ENCODE measurements around the gene OVAAL. TPM values are rescaled to one million over a fixed set of nuclear protein-coding genes. Genes with fewer than 3 reads are reported as not detected.

OVAAL gene
- total and polyA plus RNA-seq, 9 of the 15 experiments (the other 6 are each of a cell fraction or from before 2014, with no cell fraction given): 0.04 to 0.18 (median 0.08) TPM; not detected in 4

DNA sequence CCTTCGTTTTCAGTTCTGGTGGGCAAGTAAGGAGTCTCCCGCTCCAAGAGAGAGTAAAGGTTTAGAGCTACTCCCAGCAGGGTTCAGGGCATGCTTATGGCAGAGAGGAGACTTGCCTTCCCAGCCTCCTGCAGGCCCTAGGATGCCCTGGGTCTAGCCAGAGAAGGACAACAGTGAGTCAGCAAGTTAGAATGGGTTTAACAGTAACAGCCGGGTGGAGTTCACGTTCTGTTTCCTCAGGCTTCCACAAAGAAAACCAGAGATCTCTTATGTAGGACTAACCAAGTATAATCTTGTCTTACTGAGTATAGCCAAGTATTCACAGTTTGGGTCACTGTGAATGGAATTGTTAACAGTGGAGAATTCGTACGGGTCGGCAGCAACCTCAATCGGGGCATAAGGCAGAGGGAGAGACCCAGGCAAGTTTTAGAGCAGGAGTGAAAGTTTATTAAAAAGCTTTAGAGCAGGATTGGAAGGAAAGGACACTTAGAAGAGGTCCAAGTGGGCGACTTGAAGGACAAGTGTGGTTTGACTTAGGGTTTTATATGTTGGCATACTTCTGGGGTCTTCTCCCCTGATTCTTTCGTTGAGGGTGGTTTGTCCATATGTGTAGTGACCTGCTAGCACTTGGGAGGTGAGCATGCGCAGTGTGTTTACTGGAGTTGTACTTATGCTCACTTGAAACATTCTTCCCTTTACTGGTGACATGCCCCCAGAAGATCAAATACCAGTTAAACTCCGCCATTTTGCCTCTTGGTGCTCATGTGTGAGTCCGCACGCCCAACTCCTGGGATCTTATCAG, 4.5 kb downstream of the OVAAL start (continued):
- TF ChIP-seq, protein P1, sequence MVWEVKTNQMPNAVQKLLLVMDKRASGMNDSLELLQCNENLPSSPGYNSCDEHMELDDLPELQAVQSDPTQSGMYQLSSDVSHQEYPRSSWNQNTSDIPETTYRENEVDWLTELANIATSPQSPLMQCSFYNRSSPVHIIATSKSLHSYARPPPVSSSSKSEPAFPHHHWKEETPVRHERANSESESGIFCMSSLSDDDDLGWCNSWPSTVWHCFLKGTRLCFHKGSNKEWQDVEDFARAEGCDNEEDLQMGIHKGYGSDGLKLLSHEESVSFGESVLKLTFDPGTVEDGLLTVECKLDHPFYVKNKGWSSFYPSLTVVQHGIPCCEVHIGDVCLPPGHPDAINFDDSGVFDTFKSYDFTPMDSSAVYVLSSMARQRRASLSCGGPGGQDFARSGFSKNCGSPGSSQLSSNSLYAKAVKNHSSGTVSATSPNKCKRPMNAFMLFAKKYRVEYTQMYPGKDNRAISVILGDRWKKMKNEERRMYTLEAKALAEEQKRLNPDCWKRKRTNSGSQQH (CRISPR knock-in tag; IDR thresholded peaks at IDR 0.05): no peak
- TF ChIP-seq HOXB6 (CRISPR knock-in tag; IDR thresholded peaks at IDR 0.05; ENCODE audit: borderline replicate concordance) (no peak), EHMT2 (IDR thresholded peaks at IDR 0.05) (peak; percentile 6; the same call in 1 of the 2 replicates), MTA3 (IDR thresholded peaks at IDR 0.05; ENCODE audit: borderline replicate concordance) (peak; percentile 56), MAFF (IDR thresholded peaks at IDR 0.05; ENCODE audit: low read length) (peak; percentile 95), DIDO1 (tag; IDR thresholded peaks at IDR 0.05; ENCODE audit: low read depth) (0 out of 2 replicates have a peak, but pooled peaks have one; percentile 42), E2F3 (CRISPR knock-in tag; IDR thresholded peaks at IDR 0.05) (peak; percentile 70; the same call in 1 of the 2 replicates), HDGF (IDR thresholded peaks at IDR 0.05) (no peak), NFXL1 (CRISPR knock-in tag; IDR thresholded peaks at IDR 0.05) (peak; percentile 64; the same call in 1 of the 2 replicates), HDAC8 (tag; IDR thresholded peaks at IDR 0.05) (peak; percentile 35; the same call in 1 of the 2 replicates), HDAC3 (IDR thresholded peaks at IDR 0.05; ENCODE audit: borderline replicate concordance, partially characterized antibody) (peak; percentile 50), TBP (optimal IDR thresholded peaks at IDR 0.05; ENCODE audit: low read depth, low read length) (peak; percentile 30), ATF1 (CRISPR knock-in tag; IDR thresholded peaks at IDR 0.05) (no peak), ATF1 (tag; IDR thresholded peaks at IDR 0.05) (0 out of 2 replicates have a peak, but pooled peaks have one; percentile 40), TEAD4 (IDR thresholded peaks at IDR 0.05; ENCODE audit: low read length) (no peak; the same call in 1 of the 2 replicates), TEAD4 (CRISPR knock-in tag; IDR thresholded peaks at IDR 0.05; ENCODE audit: borderline replicate concordance) (0 out of 2 replicates have a peak, but pooled peaks have one; percentile 19)
- TF ChIP-seq, protein P2, sequence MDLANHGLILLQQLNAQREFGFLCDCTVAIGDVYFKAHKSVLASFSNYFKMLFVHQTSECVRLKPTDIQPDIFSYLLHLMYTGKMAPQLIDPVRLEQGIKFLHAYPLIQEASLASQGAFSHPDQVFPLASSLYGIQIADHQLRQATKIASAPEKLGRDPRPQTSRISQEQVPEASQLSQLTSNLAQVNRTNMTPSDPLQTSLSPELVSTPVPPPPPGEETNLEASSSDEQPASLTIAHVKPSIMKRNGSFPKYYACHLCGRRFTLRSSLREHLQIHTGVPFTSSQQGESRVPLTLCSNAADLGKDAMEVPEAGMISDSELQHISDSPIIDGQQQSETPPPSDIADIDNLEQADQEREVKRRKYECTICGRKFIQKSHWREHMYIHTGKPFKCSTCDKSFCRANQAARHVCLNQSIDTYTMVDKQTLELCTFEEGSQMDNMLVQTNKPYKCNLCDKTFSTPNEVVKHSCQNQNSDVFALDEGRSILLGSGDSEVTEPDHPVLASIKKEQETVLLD (IDR thresholded peaks at IDR 0.05): 0 out of 2 replicates have a peak, but pooled peaks have one; percentile 29
- TF ChIP-seq, protein P3, sequence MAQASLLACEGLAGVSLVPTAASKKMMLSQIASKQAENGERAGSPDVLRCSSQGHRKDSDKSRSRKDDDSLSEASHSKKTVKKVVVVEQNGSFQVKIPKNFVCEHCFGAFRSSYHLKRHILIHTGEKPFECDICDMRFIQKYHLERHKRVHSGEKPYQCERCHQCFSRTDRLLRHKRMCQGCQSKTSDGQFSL (CRISPR knock-in tag; IDR thresholded peaks at IDR 0.05): no peak
- TF ChIP-seq, protein P3 (tag; IDR thresholded peaks at IDR 0.05): peak in 1 of 2 experiments; percentile 72; a peak in 2 of 4 replicates
- TF ChIP-seq, protein P4, sequence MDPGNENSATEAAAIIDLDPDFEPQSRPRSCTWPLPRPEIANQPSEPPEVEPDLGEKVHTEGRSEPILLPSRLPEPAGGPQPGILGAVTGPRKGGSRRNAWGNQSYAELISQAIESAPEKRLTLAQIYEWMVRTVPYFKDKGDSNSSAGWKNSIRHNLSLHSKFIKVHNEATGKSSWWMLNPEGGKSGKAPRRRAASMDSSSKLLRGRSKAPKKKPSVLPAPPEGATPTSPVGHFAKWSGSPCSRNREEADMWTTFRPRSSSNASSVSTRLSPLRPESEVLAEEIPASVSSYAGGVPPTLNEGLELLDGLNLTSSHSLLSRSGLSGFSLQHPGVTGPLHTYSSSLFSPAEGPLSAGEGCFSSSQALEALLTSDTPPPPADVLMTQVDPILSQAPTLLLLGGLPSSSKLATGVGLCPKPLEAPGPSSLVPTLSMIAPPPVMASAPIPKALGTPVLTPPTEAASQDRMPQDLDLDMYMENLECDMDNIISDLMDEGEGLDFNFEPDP (CRISPR knock-in tag; IDR thresholded peaks at IDR 0.05): no peak
- TF ChIP-seq, protein P5, sequence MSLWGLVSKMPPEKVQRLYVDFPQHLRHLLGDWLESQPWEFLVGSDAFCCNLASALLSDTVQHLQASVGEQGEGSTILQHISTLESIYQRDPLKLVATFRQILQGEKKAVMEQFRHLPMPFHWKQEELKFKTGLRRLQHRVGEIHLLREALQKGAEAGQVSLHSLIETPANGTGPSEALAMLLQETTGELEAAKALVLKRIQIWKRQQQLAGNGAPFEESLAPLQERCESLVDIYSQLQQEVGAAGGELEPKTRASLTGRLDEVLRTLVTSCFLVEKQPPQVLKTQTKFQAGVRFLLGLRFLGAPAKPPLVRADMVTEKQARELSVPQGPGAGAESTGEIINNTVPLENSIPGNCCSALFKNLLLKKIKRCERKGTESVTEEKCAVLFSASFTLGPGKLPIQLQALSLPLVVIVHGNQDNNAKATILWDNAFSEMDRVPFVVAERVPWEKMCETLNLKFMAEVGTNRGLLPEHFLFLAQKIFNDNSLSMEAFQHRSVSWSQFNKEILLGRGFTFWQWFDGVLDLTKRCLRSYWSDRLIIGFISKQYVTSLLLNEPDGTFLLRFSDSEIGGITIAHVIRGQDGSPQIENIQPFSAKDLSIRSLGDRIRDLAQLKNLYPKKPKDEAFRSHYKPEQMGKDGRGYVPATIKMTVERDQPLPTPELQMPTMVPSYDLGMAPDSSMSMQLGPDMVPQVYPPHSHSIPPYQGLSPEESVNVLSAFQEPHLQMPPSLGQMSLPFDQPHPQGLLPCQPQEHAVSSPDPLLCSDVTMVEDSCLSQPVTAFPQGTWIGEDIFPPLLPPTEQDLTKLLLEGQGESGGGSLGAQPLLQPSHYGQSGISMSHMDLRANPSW (CRISPR knock-in tag; IDR thresholded peaks at IDR 0.05): no peak
